ENCODE data around the gene DRAM1.

The DRAM1 gene

GRCh38 chr12:101876861-101877805 is at the start of gene DRAM1:
Gene DRAM1, plus strand, starts transcription at chr12:101877580. Its CDS starts 210 bp downstream, at chr12:101877790.
- peak; percentile 5; the same call in 1 of the 2 replicates for TF ChIP-seq CTCF (IDR thresholded peaks at IDR 0.05; ENCODE audit: low read depth, low read length)

GRCh38 chr12:101828463-101829196 is 48.8 kb upstream of the DRAM1 start:
- DNase-seq (ENCODE audit: extremely low read depth, low read depth), result no peak
- no peak for TF ChIP-seq CTCF (IDR thresholded peaks at IDR 0.05; ENCODE audit: low read depth, low read length)

More at GRCh38 chr12:101876861-101877805, at the start of gene DRAM1:
- peak; percentile 85 for DNase-seq (ENCODE audit: extremely low read depth, low read depth)

- no peak for DNase-seq (ENCODE audit: extremely low read depth, low read depth)
- TF ChIP-seq CTCF (IDR thresholded peaks at IDR 0.05; ENCODE audit: low read depth, low read length), result no peak
These were observed 47.6 kb upstream of the DRAM1 start for GRCh38 chr12:101829639-101830366.

- TF ChIP-seq CTCF (IDR thresholded peaks at IDR 0.05; ENCODE audit: low read depth, low read length), result peak; percentile 49
- peak; percentile 77 for DNase-seq (ENCODE audit: extremely low read depth, low read depth)
These were observed 46.7 kb upstream of the DRAM1 start, which contains the start of gene GNPTAB for GRCh38 chr12:101830367-101831325. Gene GNPTAB, minus strand, starts transcription at chr12:101830959. Its CDS starts 284 bp downstream, at chr12:101830675.

GRCh38 chr12:101832030-101832429 is 45.4 kb upstream of the DRAM1 start:
- TF ChIP-seq CTCF (IDR thresholded peaks at IDR 0.05; ENCODE audit: low read depth, low read length), result no peak
- DNase-seq (ENCODE audit: extremely low read depth, low read depth), result no peak

- TF ChIP-seq CTCF (IDR thresholded peaks at IDR 0.05; ENCODE audit: low read depth, low read length), result no peak
- DNase-seq (ENCODE audit: extremely low read depth, low read depth), result no peak
These were observed 38.6 kb upstream of the DRAM1 start for GRCh38 chr12:101838628-101839323.

Data from AG09319 (cell line).